ENCODE data around the gene CEACAM16.

DNA sequence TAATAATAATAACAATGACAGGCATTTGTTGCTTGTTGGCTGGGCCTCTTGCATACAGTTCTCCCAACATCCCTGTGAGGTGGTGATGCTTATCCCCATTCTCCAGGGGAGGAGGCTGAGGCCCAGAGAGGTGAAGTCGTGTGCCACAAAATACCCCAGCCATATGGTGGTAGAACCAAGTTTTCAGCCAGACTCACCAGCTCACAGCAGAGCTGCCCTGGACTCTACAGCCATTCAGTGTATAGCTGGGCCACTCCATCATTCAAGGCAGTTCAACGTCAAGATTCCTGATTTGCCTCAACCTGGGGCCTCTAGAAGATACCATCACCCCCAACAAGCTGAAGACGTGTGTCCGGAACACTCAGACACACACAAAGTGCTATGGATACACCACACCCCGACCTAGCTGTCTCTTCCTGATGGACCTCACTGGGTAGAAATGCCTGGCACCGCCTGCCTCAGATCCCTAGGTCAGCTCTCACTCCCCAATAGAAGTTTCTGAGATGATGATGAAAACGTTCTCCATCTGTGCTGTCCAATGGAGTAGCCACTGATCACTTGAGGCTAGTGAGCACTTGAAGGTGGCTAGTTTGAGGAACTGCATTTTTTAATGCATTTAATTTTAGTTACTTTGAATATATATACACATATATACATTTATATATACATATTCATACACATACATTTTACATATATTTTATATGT is 31.9 kb upstream of the CEACAM16 start:
- no peak for TF ChIP-seq ZNF629 (tag by site-specific recombination; IDR thresholded peaks at IDR 0.05)
- TF ChIP-seq ZNF274 (IDR thresholded peaks at IDR 0.05; ENCODE audit: low read length) = no peak
- no peak for TF ChIP-seq ZNF274 (tag by site-specific recombination; IDR thresholded peaks at IDR 0.05; ENCODE audit: borderline replicate concordance)
- TF ChIP-seq CTCF (tag by site-specific recombination; IDR thresholded peaks at IDR 0.05) = no peak
- no peak for TF ChIP-seq MYNN (tag by site-specific recombination; IDR thresholded peaks at IDR 0.05; ENCODE audit: borderline replicate concordance)
- no peak for TF ChIP-seq ZFP3 (tag by site-specific recombination; IDR thresholded peaks at IDR 0.05; ENCODE audit: low read depth)
- no peak for TF ChIP-seq ZNF701 (tag by site-specific recombination; IDR thresholded peaks at IDR 0.05)
- no peak for TF ChIP-seq ZNF221 (tag by site-specific recombination; IDR thresholded peaks at IDR 0.05; ENCODE audit: borderline replicate concordance)
- no peak for TF ChIP-seq SALL2 (tag by site-specific recombination; IDR thresholded peaks at IDR 0.05; ENCODE audit: borderline replicate concordance)
- TF ChIP-seq BCL11A (tag by site-specific recombination; IDR thresholded peaks at IDR 0.05; ENCODE audit: low read depth) = no peak
- no peak for TF ChIP-seq ZNF423 (tag by site-specific recombination; IDR thresholded peaks at IDR 0.05)
- no peak for TF ChIP-seq WT1 (tag by site-specific recombination; IDR thresholded peaks at IDR 0.05)
